WI38 (cell line): ENCODE data around the gene SELENOH.

ENCODE experiments used
- H3K4me3 ChIP-seq: 2 replicates; pipeline ENCODE4 v1.5.1; 2011; ENCODE audit warnings: low read depth, mild to moderate bottlenecking, control low read depth, low read length
- CTCF ChIP-seq: IDR thresholded peaks from 2 replicates; pipeline ENCODE4 v1.5.1; 2012; ENCODE audit warnings: low read depth, mild to moderate bottlenecking, control low read depth, low read length

The SELENOH gene

DNA sequence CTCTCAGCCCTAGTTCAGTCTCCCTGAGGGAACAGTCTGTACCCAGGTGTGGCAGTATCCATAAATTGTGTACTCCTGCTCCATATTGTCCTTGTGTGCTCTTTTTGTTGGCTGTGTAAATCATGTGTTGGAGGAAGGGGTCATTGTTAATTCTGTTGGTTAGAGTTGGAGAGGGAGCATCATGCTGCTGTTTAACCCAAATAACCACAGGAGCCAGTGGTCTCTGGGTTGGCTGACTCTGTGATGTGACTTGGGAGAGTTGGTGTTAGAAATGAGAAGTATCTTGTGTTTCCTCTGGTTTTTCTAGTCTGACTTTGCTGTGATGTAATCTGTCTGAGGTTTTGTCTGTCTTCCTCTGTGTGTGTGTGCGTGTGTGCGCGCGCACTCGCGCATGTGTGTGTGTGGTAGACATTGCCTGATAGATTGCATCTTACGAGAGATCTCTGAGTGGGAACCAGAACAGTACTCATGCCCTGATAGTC is 50.8 kb downstream of the SELENOH start:
- no peak for TF ChIP-seq CTCF
- no peak overlapping the region for H3K4me3 ChIP-seq

- H3K4me3 ChIP-seq, result no peak overlapping the region
- no peak for TF ChIP-seq CTCF
Observed at GRCh38 chr11:57792870-57793269, 51.6 kb downstream of the SELENOH start.
